Stimulated activated CD4-positive, alpha-beta T cell treated with anti-CD3 and anti-CD28 coated beads, Interleukin-4, amount 100 ng/mL, for 4 hours (primary cell): Measurements from ENCODE around the gene AIG1.

Source experiments
- DNase-seq, 2 experiments: peaks; one replicate each; pipeline ENCODE4 v3.0.0-alpha.2; 2020

The AIG1 gene

GRCh38 chr6:143169440-143169839, 108.8 kb downstream of the AIG1 start:
- DNase-seq = no peak

- no peak for DNase-seq
These were observed 113.8 kb downstream of the AIG1 start for GRCh38 chr6:143174516-143174915.

- DNase-seq = no peak
These were observed 114.3 kb downstream of the AIG1 start for GRCh38 chr6:143174951-143175350.

GRCh38 chr6:143176090-143177021, 115.7 kb downstream of the AIG1 start:
- no peak for DNase-seq

GRCh38 chr6:143177706-143178105, 117.0 kb downstream of the AIG1 start:
- no peak for DNase-seq

GRCh38 chr6:143179096-143179495, 118.4 kb downstream of the AIG1 start:
- no peak for DNase-seq

GRCh38 chr6:143179901-143180612, 119.4 kb downstream of the AIG1 start:
- no peak for DNase-seq

GRCh38 chr6:143180826-143181225, 120.1 kb downstream of the AIG1 start:
- no peak for DNase-seq

- no peak for DNase-seq
These were observed 123.0 kb downstream of the AIG1 start for GRCh38 chr6:143183666-143184065.

GRCh38 chr6:143185288-143185687, 124.6 kb downstream of the AIG1 start:
- no peak for DNase-seq

GRCh38 chr6:143187238-143187923, 126.7 kb downstream of the AIG1 start:
- DNase-seq = no peak

- no peak for DNase-seq
These were observed 127.6 kb downstream of the AIG1 start for GRCh38 chr6:143188292-143188691.

- DNase-seq = no peak
These were observed 130.7 kb downstream of the AIG1 start for GRCh38 chr6:143191361-143191760.

GRCh38 chr6:143192766-143193165, 132.1 kb downstream of the AIG1 start:
- DNase-seq = no peak

GRCh38 chr6:143193571-143194094, 132.9 kb downstream of the AIG1 start:
- DNase-seq = no peak

GRCh38 chr6:143194095-143194589, 133.5 kb downstream of the AIG1 start:
- no peak for DNase-seq

- no peak for DNase-seq
These were observed 134.7 kb downstream of the AIG1 start for GRCh38 chr6:143195349-143195845.

- no peak for DNase-seq
These were observed 136.0 kb downstream of the AIG1 start for GRCh38 chr6:143196525-143197225.

- no peak for DNase-seq
These were observed 136.7 kb downstream of the AIG1 start for GRCh38 chr6:143197377-143197776.

GRCh38 chr6:143198312-143198711, 137.6 kb downstream of the AIG1 start:
- no peak for DNase-seq

- DNase-seq = no peak
These were observed 138.6 kb downstream of the AIG1 start for GRCh38 chr6:143199291-143199690.

GRCh38 chr6:143200167-143200770, 139.6 kb downstream of the AIG1 start:
- no peak for DNase-seq
